HG03457 (cell line): ENCODE results near the gene NPR1.
A peak's percentile ranks its signal among the peaks of the same experiment; 100 is the strongest.
"Not testable (repeated sequence)": the region's sequence is repeated elsewhere in the genome, so short reads cannot be mapped to it uniquely, and the experiment has no call there.

Experiments used
- ATAC-seq: cut with Tn5 transposase; IDR thresholded peaks from one replicate; pipeline ENCODE4 v1.9.1; 2021; ENCODE audit warnings: moderate number of reproducible peaks; ENCODE audit not compliant: unreplicated experiment

The NPR1 gene

GRCh38 chr1:153649137-153649862 lies 29.2 kb upstream of the NPR1 start:
- no peak for ATAC-seq

DNA sequence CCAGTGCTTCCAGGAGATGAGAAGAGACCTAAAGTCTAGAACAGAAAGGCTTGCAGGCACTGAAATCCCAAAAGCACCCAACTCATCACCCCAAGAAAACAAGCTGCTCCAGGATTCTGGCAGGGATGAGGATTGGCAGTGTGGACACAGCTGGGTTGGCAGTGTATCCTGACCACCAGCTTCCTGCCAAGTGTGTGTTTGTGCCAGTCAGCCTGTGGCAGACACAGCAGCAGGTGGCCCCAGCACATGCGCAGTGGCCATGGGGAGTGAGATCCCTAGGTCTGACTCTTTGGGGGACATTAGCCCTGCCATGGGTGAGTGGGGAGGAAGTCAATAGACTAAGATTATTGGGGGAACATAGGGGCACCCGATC lies 28.6 kb upstream of the NPR1 start:
- no peak for ATAC-seq

GRCh38 chr1:153651771-153652170 lies 26.7 kb upstream of the NPR1 start:
- no peak for ATAC-seq

GRCh38 chr1:153652805-153653500 lies 25.5 kb upstream of the NPR1 start:
- ATAC-seq = no peak

GRCh38 chr1:153655333-153655732 lies 23.2 kb upstream of the NPR1 start:
- ATAC-seq = no peak

DNA sequence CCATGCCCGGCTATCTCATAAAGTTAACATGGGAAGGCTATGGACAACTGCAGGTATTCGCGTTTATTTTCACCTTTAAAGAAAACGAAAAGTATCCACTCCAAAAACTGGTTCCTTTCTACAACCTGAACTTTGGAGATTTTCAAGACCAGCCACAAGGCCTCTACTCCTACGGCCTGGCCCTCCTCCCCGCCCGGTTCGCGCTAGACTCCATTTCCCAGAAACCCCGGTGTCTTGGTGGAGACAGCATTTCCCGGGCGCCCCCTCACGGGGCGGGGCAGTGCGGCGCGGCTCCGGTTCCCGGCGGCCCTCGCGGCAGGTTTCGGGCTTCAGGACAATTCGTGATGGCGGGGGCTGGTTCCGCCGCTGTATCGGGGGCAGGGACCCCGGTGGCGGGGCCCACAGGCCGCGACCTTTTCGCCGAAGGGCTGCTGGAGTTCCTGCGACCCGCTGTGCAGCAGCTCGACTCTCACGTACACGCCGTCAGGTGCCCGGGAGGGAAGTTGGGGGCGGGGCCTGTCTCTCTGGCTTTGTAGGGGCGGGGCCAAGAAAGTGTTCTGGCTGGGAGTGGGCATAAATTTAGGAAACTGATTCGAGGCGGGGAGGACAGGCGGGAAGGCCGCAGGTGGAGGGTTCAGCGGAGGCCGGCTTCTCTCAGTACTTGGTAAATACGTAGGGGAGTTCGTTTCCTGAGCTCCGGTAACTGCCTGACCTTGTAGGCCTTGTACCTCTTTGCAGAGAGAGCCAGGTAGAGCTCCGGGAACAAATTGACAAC lies 19.9 kb upstream of the NPR1 start, which contains the start of gene SNAPIN:
SNAPIN (plus strand) TSS at position 304 of the 775 bp plus-strand sequence; CDS start at position 345, 41 bp downstream.
- ATAC-seq = peak; percentile 68

DNA sequence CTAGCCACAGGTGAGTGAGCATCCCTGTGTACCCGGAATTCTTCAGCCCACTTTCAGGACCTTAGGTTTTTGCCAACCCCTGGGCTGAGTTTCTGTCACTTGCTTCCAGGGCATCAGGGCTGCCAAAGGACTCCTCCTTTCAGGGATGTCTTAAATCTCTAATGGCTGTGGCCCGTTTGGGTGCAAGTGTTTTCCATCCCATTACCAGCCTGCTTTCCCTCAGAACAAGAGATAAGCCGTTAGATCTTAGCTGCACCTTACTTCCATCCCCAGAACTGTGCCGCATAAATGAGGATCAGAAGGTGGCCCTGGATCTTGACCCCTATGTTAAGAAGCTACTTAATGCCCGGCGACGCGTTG lies 19.3 kb upstream of the NPR1 start:
- no peak for ATAC-seq

DNA sequence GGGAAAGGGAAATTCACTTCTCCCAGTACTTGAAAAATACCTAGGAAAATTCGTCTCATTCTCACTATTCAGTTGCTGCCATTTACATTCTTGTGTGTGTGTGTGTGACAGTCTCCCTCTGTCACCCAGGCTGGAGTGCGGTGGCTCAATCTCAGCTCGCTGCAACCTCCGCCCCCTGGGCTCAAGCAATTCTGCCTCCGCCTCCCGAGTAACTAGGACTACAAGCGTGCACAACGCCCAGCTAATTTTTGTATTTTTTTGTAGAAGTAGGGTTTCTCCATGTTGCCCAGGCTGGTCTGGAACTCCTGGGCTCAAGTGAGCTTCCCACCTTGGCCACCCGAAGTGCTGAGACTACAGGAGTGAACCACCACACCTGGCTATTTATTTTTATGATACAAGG lies 18.8 kb upstream of the NPR1 start:
- no peak for ATAC-seq

DNA sequence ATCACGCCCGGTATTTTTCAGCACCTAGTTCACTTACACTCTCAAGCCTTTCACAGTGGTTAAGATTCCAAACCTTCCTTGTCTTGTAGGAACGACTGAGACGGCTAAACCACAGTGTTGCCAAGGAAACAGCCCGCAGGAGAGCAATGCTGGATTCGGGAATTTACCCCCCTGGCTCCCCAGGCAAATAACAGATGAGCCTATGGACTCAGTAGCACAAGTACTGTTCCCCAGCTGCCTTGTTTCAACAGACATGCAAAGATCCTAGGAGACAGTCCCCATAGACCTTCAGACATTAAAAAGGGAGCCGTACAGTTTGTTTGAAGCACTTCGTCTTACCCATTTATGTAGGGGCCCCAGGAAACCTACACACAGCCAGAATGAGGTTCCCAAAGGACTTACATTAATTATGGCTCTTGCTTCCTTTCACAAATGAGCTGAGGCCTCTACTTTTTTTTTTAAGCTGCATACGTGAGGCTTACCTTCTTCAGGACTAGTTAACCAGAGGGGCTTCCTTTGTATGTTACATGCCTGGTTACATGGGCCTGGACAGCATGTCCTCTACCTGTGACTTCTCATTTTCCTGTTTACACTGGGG lies 17.3 kb upstream of the NPR1 start:
- ATAC-seq = no peak

DNA sequence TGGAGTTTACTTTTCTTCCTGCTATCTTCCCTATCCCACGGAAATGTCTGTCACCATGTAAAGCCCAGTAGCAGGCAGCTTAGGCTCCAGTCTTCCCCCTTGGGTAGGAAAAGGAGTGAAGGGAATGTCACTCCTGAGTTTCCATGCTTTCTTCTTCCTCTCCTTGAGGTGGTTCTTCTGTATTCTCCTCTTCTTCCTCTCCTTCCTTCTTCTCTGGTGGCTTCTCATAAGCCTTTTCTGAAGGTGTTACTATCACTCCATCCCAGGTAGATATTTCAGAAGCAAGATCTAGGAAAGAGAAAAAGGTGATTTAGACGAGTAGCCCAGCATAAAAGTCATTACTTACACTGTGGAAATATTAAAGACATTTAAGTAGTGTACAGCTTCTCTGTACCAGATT lies 16.2 kb upstream of the NPR1 start:
- no peak for ATAC-seq

GRCh38 chr1:153663211-153663610 lies 15.3 kb upstream of the NPR1 start:
- no peak for ATAC-seq

GRCh38 chr1:153667439-153667838 lies 11.0 kb upstream of the NPR1 start:
- no peak for ATAC-seq

- not testable (repeated sequence) for ATAC-seq
Measured at GRCh38 chr1:153668672-153669071, 9.8 kb upstream of the NPR1 start.

DNA sequence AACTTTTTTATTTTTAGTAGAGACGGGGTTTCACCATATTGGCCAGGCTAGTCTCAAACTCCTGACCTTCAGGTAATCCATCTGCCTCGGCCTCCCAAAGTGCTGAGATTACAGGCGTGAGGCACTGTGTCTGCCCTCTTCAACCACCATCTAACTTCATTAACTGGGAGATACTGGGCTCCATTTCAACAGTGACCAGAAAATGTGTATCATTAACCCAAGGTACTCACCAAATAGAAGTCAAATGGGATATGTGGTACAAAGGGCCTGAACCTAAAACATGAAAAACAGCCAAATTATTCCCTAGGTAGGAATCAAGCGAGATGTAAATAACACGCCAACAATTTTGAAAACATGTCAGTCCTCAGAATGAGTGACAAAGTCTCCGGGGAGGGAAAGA lies 8.9 kb upstream of the NPR1 start:
- no peak for ATAC-seq

- ATAC-seq = no peak
Measured at GRCh38 chr1:153670257-153670858, 8.1 kb upstream of the NPR1 start.

DNA sequence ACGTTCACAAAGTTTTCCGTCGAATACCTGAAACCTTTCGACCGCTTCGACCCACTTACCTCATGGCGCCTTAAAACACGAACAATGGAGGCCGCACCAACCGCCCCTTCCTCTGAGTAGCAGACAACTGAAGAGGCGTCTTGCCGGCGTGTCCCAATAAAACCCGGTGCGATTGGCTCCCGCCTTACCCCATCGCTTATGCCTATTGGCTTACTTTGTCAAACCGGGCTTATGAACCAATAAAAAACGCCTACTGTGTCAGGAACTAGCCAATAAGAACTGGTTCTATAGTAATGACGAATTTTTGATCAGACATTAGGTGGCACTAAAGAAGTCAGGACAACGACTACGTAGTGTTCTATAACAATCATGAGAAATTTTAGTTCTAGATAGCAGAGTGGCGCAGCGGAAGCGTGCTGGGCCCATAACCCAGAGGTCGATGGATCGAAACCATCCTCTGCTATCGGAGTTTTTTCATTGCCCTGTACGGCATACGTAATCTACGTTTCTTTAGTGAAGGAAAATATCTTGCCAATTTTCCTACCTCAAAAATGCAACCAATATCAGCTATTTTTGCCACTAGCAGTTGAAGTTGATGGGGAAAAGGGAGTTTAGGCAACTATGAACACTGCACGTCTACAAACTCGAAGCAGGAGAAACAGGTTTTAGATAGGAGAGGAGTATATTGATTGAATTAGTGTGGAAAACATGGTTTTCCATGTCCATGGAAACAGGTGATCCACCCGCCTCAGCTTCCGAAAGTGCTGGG lies 7.4 kb upstream of the NPR1 start, which contains the start of gene ILF2:
ILF2 (minus strand) TSS at position 135 of the 769 bp plus-strand sequence; CDS start at position 64, 71 bp downstream.
- ATAC-seq = peak; percentile 85

DNA sequence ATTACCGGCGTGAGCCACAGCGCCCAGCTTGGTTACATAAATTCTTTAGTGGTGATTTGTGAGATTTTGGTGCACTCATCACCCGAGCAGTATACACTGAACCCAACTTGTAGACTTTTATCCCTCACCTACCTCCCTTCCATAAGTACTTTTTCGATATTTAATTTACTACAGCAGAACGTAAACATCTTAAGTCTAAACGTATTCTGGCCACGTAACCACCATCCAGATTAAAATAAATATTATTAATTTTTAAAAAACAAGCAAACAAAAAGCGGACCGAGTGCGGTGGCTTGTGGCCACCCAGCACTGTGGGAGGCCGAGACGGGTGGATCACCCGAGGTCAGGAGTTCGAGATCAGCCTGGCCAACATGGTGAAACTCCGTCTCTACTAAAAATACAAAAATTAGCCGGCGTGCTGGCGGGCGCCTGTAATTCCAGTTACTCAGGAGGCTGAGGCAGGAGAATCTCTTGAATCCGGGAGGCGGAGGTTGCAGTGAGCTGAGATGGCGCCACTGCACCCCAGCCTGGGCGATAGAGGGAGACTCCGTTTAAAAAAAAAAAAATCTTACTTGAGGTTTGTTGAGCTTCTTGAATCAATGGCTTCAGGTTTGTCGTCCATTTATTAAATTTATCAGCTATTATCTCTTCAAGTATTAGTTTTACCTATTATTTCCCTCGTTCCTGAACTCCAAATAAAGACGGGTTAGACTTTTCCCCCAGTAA lies 6.7 kb upstream of the NPR1 start:
- not testable (repeated sequence) for ATAC-seq

DNA sequence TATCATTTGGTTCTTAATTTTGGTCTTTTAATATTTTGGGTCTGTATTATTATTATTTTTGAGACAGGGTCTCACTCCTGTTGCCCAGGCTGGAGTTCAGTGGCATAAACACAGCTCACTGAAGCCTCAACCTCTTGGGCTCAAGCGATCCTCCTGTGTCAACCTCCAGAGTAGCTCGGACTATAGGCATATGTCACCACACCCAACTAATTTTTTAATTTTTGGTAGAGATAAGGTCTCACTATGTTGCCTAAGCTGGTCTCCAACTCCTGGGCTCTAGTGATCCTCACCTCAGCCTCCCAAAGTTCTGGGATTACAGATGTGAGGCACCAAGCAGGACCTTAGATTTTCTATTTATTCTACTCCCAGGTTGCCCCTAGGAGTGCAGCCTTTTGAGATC lies 5.0 kb upstream of the NPR1 start:
- no peak for ATAC-seq

GRCh38 chr1:153677718-153678518 lies 570 bp upstream of the NPR1 start:
- no peak for ATAC-seq
